Body of pancreas (tissue), 4 donors: ENCODE data around the gene NDC1.

Experiments
- CTCF ChIP-seq, 7 experiments: fragments of 450-650 bp in 4 of 7; fragments of 200-600 bp in 3 of 7; sonication (generic) in 3 of 7; IDR thresholded peaks; one replicate each; pipeline ENCODE4 v1.5.1; 2016 to 2019; ENCODE audit warnings: antibody characterized with exemption in 7 of 7
- POLR2A ChIP-seq, 3 donors: fragments of 450-650 bp; IDR thresholded peaks; one replicate each; pipeline ENCODE4 v1.6.1; 2016; ENCODE audit warnings: antibody characterized with exemption in 3 of 3, mild to moderate bottlenecking in 2 of 3

- no peak for TF ChIP-seq CTCF (IDR thresholded peaks at IDR 0.05)
- no peak for TF ChIP-seq POLR2A (IDR thresholded peaks at IDR 0.05)
These were observed 37.5 kb downstream of the NDC1 start for GRCh38 chr1:53800621-53801020.
